Coronary artery (tissue), 2 donors: ENCODE data around the gene KRTAP12-3.
"Not testable (repeated sequence)": the region's sequence is repeated elsewhere in the genome, so short reads cannot be mapped to it uniquely, and the experiment has no call there.

ENCODE experiments used
- DNase-seq: peaks from one replicate; pipeline ENCODE4 v3.0.0-alpha.2; 2017; ENCODE audit warnings: low spot score
- H3K27ac ChIP-seq, 2 donors: fragments of 200-600 bp; sonication (generic); one replicate each; pipeline ENCODE4 v1.5.1; 2016 to 2019
- H3K4me3 ChIP-seq: fragments of 200-600 bp; sonication (generic); 2 replicates; pipeline ENCODE4 v1.5.1; 2016; ENCODE audit warnings: mild to moderate bottlenecking, moderate library complexity
- CTCF ChIP-seq: fragments of 200-600 bp; sonication (generic); IDR thresholded peaks from one replicate; pipeline ENCODE4 v1.5.1; 2019; ENCODE audit warnings: antibody characterized with exemption

The KRTAP12-3 gene

GRCh38 chr21:44684077-44684476 lies 26.3 kb downstream of the KRTAP12-3 start:
- DNase-seq: no peak
- Histone ChIP-seq H3K27ac (no peak overlapping the region), H3K4me3 (no peak overlapping the region)
- TF ChIP-seq CTCF: no peak

- peak; percentile 64 for DNase-seq
- H3K27ac ChIP-seq: no peak overlapping the region
- TF ChIP-seq CTCF: no peak
- no peak overlapping the region for H3K4me3 ChIP-seq
These were observed 26.8 kb downstream of the KRTAP12-3 start for GRCh38 chr21:44684483-44684882.

GRCh38 chr21:44685050-44685449 lies 27.3 kb downstream of the KRTAP12-3 start:
- H3K27ac ChIP-seq: not testable (repeated sequence)
- DNase-seq: peak; percentile 45

GRCh38 chr21:44686000-44686781 lies 28.5 kb downstream of the KRTAP12-3 start:
- Histone ChIP-seq H3K4me3 (no peak overlapping the region), H3K27ac (no peak overlapping the region)
- no peak for TF ChIP-seq CTCF
- DNase-seq: peak; percentile 47

More at GRCh38 chr21:44685050-44685449, 27.3 kb downstream of the KRTAP12-3 start:
- H3K4me3 ChIP-seq: not testable (repeated sequence)

- TF ChIP-seq CTCF: no peak
- Histone ChIP-seq H3K27ac (no peak overlapping the region), H3K4me3 (no peak overlapping the region)
- DNase-seq: no peak
These were observed 29.3 kb downstream of the KRTAP12-3 start for GRCh38 chr21:44686843-44687561.

- DNase-seq: no peak
- no peak overlapping the region for H3K27ac ChIP-seq
- no peak for TF ChIP-seq CTCF
- H3K4me3 ChIP-seq: no peak overlapping the region
These were observed 29.9 kb downstream of the KRTAP12-3 start for GRCh38 chr21:44687671-44688070.

GRCh38 chr21:44689740-44690139 lies 32.0 kb downstream of the KRTAP12-3 start:
- DNase-seq, H3K27ac ChIP-seq, H3K4me3 ChIP-seq: not testable (repeated sequence)

- no peak overlapping the region for H3K4me3 ChIP-seq
- H3K27ac ChIP-seq: no peak overlapping the region
- DNase-seq: no peak
- no peak for TF ChIP-seq CTCF
These were observed 34.0 kb downstream of the KRTAP12-3 start for GRCh38 chr21:44691686-44692085.
